HG03196 (cell line): Measurements from ENCODE around the gene SH3BP5.

Experiments used
- ATAC-seq: cut with Tn5 transposase; IDR thresholded peaks from one replicate; pipeline ENCODE4 v1.9.1; 2021; ENCODE audit not compliant: unreplicated experiment

Gene SH3BP5

DNA sequence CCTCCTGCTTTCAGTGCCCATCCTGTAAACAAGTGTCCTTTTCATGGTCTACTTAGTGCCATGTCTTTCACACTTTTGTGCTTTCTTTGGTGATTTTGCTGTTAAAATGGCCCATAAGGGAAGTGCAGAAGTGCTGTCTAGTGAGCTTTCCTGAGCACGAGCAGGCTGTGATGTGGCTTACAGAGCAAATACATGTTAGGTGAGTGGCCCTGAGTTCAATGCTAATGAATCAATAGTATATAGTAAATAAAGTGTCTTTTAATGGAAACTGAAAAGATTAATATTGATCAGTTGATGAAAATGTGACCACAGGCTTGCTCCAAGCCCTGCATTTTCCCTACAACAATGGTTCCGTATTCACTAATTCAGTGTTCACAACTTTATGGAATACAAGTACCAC, 5.7 kb downstream of the SH3BP5 start:
- no peak for ATAC-seq

DNA sequence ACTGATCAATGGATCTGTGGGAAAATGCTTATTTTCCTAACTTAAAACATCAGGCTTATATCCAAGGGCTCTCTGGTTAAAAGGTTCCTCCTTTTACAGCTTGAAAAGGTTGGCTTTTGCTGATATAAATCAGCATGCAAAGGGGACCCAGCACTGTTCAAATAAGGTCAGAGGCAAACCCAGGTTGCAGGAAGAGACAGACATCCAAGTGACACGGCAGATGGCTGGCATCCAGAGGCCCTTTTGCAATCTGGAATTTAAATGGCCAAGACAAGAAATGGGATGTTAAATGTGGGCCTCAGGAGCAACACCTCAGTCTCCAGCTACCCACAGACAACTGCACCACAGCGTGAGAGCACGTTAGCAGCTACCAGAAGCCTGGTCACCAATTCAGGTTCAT, 6.3 kb downstream of the SH3BP5 start:
- no peak for ATAC-seq

DNA sequence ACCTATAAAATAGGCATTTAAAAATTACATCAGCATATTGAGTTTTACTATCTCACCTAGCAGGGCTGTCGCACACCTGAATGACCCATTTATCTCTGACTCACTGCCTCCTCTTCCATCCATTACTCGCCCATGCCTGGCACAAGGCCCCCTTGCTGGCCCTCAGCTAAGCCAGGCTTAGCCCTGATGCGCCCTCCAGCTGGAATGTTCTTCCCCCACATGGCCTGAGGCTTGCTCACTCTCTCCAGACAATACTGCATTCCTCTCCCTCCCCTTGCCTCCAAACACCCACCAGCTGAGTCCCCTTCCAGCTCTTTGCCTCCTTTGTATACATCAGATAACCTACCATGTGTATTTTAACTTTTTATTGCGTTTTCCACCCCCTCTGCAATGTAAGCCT, 7.2 kb downstream of the SH3BP5 start:
- no peak for ATAC-seq

DNA sequence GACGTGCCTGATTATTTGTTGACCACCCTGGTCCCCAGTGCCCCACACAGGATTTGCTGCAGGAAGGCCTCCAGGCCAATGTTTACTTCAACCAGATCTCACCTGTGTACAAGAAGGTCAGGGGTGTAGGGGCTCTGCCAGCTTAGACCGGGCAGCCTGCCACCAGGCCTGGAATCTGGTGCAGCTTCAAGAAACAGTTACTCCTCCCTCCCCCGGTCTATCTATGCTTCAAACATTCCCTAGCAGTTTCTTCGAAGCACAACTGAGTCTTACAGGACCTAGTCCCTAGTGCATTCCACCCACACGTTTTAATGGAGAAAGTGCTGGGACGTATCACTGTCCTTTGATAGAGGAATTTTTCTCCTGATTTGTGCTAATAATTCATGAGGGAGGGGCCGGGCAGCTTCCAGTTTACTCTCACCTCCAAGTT, 8.0 kb downstream of the SH3BP5 start:
- ATAC-seq, result no peak

DNA sequence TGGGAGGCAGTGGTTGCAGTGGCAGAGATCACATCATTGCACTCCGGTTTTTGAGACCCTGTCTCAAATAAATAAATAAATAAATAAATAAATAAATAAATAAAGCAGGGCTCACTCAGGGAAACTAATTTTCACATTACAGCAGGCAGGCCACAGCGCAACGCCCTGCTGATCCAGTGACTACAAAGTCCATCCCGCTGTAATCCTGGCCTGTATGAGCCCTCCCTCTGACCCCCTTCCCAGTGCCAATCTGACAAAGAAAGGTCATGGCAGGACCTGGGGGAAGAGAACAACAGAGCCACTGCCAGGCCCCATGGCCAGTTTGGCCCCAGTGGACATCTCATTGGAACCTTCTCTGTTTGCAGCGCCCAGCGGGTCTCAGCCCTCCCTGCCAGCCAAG, 9.3 kb downstream of the SH3BP5 start:
- no peak for ATAC-seq

DNA sequence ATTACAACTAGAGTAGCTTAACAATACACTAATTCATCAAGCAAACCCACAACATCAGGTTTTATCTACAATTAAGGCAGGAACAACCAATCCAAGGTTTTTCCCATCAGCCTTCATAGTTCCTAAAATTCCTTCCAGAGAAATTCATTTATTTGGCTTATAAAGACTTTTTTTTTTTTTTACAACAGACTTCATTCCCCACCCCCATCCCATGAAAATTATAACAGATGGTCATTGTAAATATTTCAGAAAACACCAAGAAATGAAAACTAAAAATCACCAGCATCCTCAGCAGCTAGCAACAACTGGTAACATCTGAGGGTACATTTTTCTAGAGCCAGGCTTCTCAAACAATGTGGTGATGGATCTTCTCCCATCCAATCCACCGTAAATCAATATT, 11.0 kb downstream of the SH3BP5 start:
- ATAC-seq, result no peak

DNA sequence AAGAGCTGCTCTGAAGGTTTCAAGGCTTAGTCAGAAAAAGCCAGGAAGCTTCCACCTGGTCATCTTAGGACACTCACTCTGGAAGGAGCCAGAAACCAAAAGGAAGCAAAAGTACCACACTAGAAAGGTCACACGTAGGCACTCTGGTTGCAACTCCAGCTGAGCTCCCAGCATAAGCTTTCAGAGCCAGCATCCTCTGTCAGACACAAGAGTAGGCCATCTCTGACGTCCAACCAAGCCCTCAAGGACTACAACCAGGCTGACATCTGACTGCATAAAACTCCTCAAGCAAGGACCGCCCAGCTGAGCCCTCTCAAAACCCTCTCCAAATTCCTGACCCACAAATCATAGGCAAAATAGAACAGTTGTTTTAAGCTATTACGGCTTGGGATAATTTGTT, 12.8 kb downstream of the SH3BP5 start:
- ATAC-seq, result no peak

DNA sequence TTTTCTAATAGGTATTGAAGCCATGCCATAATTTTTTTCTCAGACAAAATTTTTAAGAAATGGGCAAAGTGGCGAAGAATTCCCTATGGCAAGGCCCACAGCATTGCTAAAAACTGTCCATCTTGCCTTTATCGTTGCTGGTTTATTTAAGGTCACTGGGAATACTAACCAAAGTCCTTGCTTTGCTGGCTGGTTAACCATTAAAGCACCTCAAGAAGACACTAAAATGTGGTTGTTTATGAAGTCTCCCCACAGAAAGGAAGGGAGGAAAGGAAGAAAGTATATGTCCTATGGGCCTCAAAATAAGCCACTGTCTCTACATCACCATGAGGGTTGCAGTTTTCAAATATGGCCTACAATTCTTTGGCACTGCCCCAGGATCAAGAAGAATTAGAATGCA, 13.2 kb downstream of the SH3BP5 start:
- ATAC-seq, result no peak

DNA sequence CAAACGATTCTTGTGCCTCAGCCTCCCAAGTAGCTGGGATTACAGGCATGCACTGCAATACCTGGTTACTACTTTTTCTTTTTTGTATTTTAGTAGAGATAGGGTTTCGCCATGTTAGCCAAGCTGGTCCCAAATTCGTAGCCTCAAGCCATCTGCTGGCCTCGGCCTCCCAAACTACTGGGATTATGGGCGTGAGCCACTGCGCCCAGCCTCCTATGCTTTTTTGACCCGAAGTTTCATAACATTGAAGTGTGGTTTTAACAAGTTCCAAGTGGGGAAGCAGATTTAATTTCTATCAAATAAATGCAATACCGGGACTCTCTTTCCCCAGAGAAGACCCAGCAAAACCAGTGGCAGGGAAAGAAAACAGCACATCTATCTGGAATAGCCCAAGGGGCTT, 13.7 kb downstream of the SH3BP5 start:
- no peak for ATAC-seq

DNA sequence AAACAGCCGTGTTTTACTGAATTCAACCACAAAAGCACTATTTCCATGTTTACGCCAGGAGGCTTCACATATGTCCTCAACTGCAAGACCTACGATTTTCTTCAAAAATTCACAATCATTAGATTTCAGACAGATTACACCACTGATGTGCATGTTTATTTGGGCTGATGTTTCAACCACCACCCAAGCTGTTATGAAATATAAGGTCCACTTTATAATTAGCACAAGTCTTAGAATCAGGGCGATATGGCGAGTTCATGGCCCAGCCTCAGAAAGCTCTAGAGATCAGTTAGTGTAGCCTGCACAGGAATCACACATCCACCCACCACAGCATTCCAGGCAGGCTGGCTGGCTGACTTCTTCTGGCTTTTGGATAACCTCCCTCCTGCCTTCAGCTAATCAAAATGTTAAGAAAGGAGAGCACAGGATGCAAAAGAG, 15.4 kb downstream of the SH3BP5 start:
- ATAC-seq, result no peak

DNA sequence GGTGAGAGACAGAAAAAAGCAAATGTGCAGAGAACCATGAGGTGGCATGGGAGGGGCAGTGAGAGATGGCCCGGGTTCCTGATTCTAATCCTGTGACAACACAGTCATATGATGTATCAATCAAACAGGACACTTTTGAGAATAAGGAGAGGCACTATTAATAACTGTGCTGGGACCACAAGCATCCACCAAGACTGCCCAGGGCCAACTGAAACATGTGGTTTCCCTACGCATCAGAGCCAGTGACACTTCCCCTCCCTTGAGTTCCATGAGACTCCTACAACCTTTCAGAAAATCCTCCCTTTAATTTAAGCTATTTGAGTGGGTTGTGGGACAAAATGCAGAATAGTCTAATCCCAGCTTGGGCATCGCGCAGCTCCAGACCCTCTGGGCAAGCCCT, 17.4 kb downstream of the SH3BP5 start:
- no peak for ATAC-seq

DNA sequence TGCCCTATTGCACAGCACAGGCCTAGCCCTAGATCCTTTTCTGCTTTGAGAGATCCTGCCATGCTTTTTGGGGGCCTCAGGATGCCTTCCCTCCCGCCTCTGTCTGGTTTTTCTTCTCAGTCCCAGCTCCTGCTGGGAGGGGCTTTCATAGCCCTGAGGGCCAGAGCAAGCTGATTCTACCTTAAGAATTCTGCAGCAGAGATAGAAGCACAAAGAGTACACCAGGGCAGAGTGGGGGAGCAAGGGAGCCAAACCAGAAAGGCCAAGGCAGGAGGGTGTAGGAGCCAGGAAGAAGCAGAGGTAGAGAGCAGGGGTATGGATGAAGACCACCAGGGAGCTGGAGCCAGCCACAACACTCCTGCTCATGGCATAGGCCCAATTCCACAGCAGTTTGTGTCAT, 18.1 kb downstream of the SH3BP5 start:
- no peak for ATAC-seq

DNA sequence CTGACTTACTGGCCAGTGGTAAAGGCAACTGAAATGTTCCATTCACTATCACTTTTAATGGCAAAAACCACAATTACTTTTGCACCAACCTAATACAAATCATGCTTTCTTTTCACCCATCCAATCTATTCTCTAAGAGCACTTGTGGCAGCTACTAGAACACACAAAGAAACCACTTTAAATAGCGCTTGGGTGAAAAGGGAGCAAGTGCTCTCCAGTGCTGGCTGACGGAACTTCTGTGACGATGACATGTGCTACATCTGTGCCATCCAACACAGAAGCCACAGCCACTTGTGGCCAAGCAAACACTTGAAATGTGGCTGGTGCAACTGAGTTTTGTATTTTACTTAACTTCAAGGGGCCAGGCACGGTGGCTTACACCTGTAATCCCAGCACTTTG, 18.9 kb downstream of the SH3BP5 start:
- no peak for ATAC-seq

DNA sequence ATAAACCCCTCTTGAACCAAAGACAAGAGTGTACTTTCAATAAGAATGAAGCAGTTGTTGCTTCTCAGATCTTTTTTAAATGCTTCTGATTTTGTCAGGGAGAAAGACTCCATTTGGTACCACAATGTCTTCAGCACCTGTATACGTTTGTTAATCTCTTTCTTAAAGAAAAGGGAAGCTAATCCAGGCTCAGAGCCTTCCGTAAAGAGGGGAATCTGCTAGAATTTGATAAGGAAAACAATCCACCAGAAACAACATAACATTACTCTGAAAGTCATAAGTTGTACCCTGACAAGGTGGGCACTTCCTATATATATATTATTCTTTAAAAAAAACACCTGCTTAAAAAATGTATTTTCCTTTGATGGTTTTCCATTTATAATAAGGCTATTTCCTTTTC, 19.8 kb downstream of the SH3BP5 start:
- ATAC-seq, result no peak

DNA sequence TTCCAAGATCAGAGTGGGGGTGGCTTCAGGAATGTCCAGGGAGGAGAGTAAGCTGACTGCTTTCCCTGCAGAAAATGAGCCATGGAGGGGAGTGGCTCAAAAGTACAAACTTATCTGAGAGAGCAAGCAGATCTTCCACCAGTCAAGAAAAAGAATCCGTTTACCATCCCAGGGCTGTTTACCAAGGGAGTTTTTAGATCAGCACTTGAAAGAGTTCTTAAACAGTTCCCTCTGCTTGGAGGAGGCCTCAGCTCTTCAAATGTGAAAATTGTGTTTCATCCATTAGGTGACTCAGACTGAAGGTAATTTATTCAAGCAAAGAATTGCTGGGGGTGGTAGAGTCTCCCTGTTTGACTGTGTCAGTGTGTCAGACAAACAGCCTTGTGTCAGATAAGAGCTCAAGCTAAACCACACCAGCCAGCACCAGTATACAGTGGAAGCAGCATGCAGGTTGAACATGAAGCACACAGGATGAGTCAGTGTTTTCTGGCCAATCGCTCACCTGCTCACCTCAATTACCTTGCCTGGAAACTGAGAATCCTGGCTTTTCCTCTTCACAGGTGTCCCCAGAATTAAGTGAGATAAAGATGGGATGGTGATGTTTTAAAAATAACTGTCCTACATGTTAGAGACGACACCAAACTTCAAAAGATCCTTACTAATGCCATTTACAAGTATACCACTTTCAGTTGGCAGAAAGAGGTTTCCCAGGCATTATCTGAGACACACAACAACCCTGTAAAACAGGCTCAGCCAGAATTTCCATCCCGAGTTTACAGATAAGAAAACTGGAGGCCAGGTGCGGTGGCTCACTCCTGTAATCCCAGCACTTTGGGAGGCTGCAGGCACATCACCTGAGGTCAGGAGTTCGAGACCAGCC, 21.7 kb downstream of the SH3BP5 start:
- ATAC-seq, result peak; percentile 87

DNA sequence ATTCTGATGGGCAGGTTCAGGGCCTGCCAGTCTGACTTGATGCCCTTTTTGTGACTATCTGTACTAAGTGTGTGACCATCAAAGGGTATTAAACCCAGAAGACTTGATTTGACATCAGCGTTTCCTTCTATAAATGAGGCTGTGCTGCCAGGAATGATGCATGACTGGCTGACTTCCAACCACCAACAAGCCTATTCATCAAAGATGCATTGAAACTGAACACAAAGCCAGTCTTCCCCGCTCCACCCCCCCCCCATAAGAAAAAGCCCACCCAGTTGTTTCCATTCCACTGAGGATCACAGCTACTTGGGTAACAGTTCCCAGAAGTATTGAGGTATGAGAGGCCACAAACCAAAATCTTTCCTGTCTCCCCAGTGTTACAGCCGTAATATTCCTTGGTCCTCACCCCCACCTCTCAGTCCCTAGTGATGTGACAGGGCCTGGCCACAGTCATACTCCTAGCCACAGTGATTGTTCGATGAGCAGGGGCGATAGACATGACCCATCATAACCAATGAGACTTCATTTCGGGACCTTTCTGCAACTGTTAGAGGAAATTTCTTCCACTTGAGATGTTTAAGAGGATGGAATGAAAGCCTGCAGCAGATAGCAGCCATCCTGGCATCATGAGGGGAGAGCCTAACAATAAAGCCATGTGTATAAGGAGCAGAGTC, 22.6 kb downstream of the SH3BP5 start:
- ATAC-seq, result no peak

DNA sequence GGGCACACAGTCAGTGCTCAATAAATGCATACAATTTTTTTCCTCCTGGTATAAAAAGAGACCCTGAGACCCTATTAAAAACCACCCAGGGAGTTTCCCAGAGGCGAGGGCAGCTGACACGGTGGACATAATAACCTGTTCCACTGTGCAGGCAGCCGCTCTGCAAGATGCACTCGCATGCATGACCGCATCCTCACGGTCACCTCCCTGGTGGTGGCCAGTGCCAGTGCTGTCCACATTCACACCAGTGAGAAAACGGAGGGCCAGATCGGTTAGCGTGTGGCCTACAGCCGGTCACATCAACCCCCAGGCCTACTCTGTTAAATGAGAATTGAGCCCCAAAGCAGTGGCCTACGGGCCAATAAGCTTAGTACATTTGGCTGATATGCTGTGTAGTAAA, 24.8 kb downstream of the SH3BP5 start:
- no peak for ATAC-seq

DNA sequence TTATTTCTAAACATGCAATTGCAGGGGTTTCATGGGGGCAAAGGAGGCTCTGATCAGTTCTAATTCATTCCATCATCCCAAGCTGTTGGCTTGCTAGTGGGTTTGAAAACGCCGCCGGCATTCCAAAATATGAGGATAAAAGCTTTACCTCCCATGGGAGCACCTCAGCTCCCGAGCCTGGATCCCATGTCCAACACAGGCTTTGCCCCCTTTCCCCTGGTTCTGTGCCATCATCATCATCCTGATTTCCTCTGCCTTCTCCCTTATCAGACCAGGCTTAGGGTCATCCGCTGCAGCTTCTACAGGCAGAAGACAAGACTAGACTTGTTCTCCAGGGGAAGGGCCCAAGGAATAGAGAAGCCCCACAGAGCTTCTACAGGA, 25.4 kb downstream of the SH3BP5 start:
- no peak for ATAC-seq

DNA sequence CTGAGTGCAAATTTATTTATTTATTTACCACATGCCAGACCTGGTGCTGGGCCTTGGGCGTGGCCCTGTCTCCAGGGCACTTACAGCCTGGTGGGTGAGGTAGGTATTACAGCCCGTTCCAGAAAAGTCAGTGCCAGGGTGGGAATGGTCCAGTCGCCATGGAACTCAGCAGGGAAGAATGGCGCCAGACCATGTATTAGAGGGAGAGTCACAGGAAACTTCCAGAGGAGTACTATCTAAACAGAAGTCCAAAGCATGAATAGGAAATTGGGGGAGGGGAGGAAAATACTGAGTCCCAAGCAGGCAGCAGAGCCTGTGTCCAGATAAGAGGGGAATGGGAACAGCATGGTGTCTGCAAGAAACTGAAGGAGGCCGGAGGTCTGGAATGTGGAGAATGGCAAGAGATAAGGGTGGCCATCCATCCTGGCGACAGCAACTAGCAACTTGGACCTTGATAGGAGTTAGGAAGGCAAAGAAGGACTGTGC, 27.0 kb downstream of the SH3BP5 start:
- ATAC-seq, result no peak

DNA sequence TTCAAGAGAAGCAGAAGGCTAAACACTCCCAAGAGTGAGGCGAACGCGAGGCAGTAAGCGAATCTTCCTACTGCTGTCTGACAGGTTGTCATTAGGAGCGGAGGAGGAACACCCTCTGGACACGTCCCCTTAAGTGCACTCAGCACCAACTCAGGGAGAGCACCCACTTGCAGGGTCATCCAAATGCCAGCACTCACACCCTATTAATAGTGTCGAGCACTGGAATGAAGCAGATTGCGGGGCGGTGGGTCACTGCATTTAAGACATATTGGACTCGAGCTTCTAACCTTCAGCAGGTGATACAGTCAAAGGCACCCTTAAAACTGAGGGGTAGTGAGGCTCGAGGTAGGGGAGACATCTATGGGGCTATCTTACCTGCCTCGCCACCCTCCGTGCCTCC, 28.7 kb downstream of the SH3BP5 start:
- ATAC-seq, result no peak

DNA sequence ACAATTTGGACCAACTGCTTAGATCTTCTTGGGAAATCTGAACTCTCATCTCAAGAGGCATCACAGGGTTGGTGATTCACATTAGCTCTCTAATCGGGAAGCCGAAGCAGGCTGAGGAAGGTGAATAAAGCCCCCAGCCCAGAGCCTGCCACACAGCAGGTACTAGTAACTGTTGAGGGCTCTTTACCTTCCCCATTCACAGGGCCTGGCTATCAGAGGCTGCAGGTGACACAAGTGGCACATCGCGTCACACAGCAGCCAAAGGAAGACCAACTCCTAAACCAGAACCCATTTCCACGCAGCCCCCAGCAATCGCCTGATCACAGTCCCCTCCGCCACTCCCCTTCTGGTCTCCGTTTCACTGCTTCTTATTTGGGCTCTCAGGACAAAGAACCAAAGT, 29.2 kb downstream of the SH3BP5 start:
- no peak for ATAC-seq

DNA sequence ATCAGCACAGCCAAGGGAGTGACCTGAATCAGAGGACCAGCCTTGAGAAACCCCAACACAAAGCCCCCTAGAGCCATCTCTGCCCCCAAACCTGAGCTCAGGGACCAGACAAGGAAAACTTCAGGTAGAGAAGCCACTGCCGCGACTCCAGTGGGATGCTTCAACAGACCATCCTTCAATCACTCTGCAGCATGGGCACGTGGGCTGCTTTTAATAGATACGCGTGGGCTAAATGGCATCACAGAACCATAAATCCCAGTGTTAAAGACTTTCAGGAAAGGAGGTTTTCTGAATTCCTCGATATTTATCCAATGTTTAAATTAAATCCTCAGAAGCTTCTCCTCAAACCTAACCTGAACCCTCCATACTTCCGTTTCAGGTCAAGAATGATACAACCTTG, 30.6 kb downstream of the SH3BP5 start:
- ATAC-seq, result no peak
